Gastroesophageal sphincter (tissue), 4 donors: ENCODE measurements around the gene DUS4L. TPM values are rescaled to one million over a fixed set of nuclear protein-coding genes. Genes with fewer than 3 reads are reported as not detected.

Source experiments
- ATAC-seq: fragments of 150-250 bp; one replicate; pipeline ENCODE4 v1.9.1; 2016; ENCODE audit warnings: mild to moderate bottlenecking, moderate library complexity
- H3K27ac ChIP-seq, 4 donors: fragments of 200-600 bp; sonication (generic) in 3 of 4; 1 replicate in 3 of 4; 2 replicates in 1 of 4; pipeline ENCODE4 v1.5.1; 2016 to 2019
- H3K27me3 ChIP-seq: fragments of 200-600 bp; sonication (generic); one replicate; pipeline ENCODE4 v1.5.1; 2019
- H3K36me3 ChIP-seq, 2 donors: fragments of 200-600 bp; sonication (generic); one replicate each; pipeline ENCODE4 v1.5.1; 2019; ENCODE audit warnings: control low read depth in 1 of 2
- H3K4me1 ChIP-seq, 3 donors: fragments of 200-600 bp; sonication (generic); 1 replicate in 2 of 3; 2 replicates in 1 of 3; pipeline ENCODE4 v1.5.1; 2016 to 2019; ENCODE audit warnings: control low read depth in 2 of 3
- H3K4me3 ChIP-seq, 2 donors: fragments of 200-600 bp; sonication (generic); one replicate each; pipeline ENCODE4 v1.5.1; 2019; ENCODE audit warnings: mild to moderate bottlenecking in 1 of 2, moderate library complexity in 1 of 2
- H3K9me3 ChIP-seq, 3 donors: fragments of 200-600 bp; sonication (generic); one replicate each; pipeline ENCODE4 v1.5.1; 2017 to 2019; ENCODE audit warnings: control low read depth in 2 of 3
- EP300 ChIP-seq: sonication (generic); formaldehyde crosslinking; IDR thresholded peaks from one replicate; pipeline ENCODE4 v1.6.1; 2017; ENCODE audit warnings: antibody characterized with exemption, mild to moderate bottlenecking
- POLR2A ChIP-seq, 2 donors: fragments of 450-650 bp; IDR thresholded peaks; one replicate each; pipeline ENCODE4 v1.6.1; 2017; ENCODE audit warnings: antibody characterized with exemption in 2 of 2, mild to moderate bottlenecking in 2 of 2, moderate library complexity in 1 of 2
- POLR2AphosphoS5 ChIP-seq: sonication (generic); formaldehyde crosslinking; IDR thresholded peaks from one replicate; pipeline ENCODE4 v1.6.1; 2017; ENCODE audit warnings: antibody characterized with exemption
- WGBS, 2 donors: methylation state at CpG; one replicate each; pipeline ENCODE4 v1.1.5; 2018; ENCODE audit warnings: low coverage in 1 of 2; 5-methylcytosine and 5-hydroxymethylcytosine counted together
- total RNA-seq, 4 donors: library from RNA; depleted of rRNA; stranded (reverse); fragments of >200 nt; gene quantifications; one replicate each; pipeline ENCODE4 v1.1.0, GENCODE V29; 2016
- TF ChIP-seq, protein P1 (sequence below), 4 experiments: fragments of 200-600 bp in 2 of 4; fragments of 450-650 bp in 2 of 4; sonication (generic) in 1 of 4; IDR thresholded peaks; one replicate each; pipeline ENCODE4 v1.5.1; 2017 to 2019; ENCODE audit warnings: antibody characterized with exemption in 4 of 4, mild to moderate bottlenecking in 2 of 4, moderate library complexity in 2 of 4

The DUS4L gene
- total RNA-seq, 4 donors from 2014 or later = 4.0 to 14.8 (median 6.7) TPM

GRCh38 chr7:107564553-107565298 is 955 bp downstream of the DUS4L start:
- TF ChIP-seq, protein P1, sequence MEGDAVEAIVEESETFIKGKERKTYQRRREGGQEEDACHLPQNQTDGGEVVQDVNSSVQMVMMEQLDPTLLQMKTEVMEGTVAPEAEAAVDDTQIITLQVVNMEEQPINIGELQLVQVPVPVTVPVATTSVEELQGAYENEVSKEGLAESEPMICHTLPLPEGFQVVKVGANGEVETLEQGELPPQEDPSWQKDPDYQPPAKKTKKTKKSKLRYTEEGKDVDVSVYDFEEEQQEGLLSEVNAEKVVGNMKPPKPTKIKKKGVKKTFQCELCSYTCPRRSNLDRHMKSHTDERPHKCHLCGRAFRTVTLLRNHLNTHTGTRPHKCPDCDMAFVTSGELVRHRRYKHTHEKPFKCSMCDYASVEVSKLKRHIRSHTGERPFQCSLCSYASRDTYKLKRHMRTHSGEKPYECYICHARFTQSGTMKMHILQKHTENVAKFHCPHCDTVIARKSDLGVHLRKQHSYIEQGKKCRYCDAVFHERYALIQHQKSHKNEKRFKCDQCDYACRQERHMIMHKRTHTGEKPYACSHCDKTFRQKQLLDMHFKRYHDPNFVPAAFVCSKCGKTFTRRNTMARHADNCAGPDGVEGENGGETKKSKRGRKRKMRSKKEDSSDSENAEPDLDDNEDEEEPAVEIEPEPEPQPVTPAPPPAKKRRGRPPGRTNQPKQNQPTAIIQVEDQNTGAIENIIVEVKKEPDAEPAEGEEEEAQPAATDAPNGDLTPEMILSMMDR (IDR thresholded peaks at IDR 0.05) = no peak
- TF ChIP-seq POLR2AphosphoS5 (peak; percentile 7), EP300 (no peak), POLR2A (IDR thresholded peaks at IDR 0.05) (no peak)
- Histone ChIP-seq H3K4me1 (peaks cover 3 to 49% (median 5%) of the 10 kb centered on the region in 3 donors), H3K4me3 (peak overlapping the region; percentile 78 to 86), H3K36me3 (no peaks in the 10 kb centered on the region), H3K27me3 (no peaks in the 10 kb centered on the region), H3K9me3 (no peaks in the 10 kb centered on the region), H3K27ac (peak overlapping the region; percentile 78 to 94 (median 92))
- WGBS, 2 donors = 40 to 49% methylated on average over 6 to 9 of the region's 9 CpGs
- no peak for ATAC-seq

GRCh38 chr7:107570298-107570697 is 6.5 kb downstream of the DUS4L start:
- WGBS, 2 donors = 93% methylated on average over 2 of the region's 2 CpGs; no CpG with 5 or more reads in 1 of the 2 donors
- peaks cover 0 to 27% of the 10 kb centered on the region in 2 donors for H3K36me3 ChIP-seq
- TF ChIP-seq, protein P1 (IDR thresholded peaks at IDR 0.05) = no peak
- TF ChIP-seq POLR2AphosphoS5 (no peak), EP300 (no peak), POLR2A (IDR thresholded peaks at IDR 0.05) (no peak)

GRCh38 chr7:107573537-107573936 is 9.8 kb downstream of the DUS4L start:
- ATAC-seq = no peak
- H3K4me3 ChIP-seq = no peak overlapping the region
- H3K27me3 ChIP-seq = no peaks in the 10 kb centered on the region
- no peaks in the 10 kb centered on the region for H3K4me1 ChIP-seq
- 87 to 88% methylated on average over 4 of the region's 4 CpGs for WGBS, 2 donors
- H3K27ac ChIP-seq = no peak overlapping the region
- TF ChIP-seq EP300 = no peak
- H3K36me3 ChIP-seq = peaks cover 0 to 32% of the 10 kb centered on the region in 2 donors
- H3K9me3 ChIP-seq = no peaks in the 10 kb centered on the region

More at GRCh38 chr7:107570298-107570697, 6.5 kb downstream of the DUS4L start:
- ATAC-seq = no peak
- H3K4me3 ChIP-seq = no peak overlapping the region
- no peak overlapping the region for H3K27ac ChIP-seq
- H3K27me3 ChIP-seq = no peaks in the 10 kb centered on the region
- H3K9me3 ChIP-seq = no peaks in the 10 kb centered on the region
- peaks cover 0 to 3% (median 0%) of the 10 kb centered on the region in 3 donors for H3K4me1 ChIP-seq

DNA sequence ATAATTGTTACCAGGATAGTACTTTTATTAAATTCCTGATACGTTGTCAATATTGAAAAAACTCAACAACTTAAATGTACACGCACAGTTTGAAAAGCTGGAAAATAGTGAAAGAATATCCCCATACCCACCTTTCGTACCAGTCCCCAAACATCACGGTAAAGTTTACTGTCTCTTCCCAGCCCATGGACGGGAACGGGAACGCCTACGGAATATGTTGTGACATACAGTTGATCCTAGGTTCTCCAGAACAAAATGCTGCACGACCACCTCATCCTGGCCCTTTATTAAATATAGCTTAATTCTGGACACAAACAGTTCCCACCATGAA is 15.7 kb downstream of the DUS4L start:
- peak; percentile 48 for ATAC-seq
- peak overlapping the region; percentile 81 to 89 for H3K4me3 ChIP-seq
- H3K4me1 ChIP-seq = peaks cover 3 to 41% (median 6%) of the 10 kb centered on the region in 3 donors
- WGBS, 2 donors = 0 to 2% methylated on average over 9 of the region's 9 CpGs
- no peaks in the 10 kb centered on the region for H3K9me3 ChIP-seq
- H3K27me3 ChIP-seq = no peaks in the 10 kb centered on the region
- H3K27ac ChIP-seq = peak overlapping the region; percentile 88 to 97 (median 92)
- no peak for TF ChIP-seq POLR2A (IDR thresholded peaks at IDR 0.05)
- TF ChIP-seq, protein P1 (IDR thresholded peaks at IDR 0.05) = no peak
- no peak for TF ChIP-seq POLR2AphosphoS5
- no peak for TF ChIP-seq EP300
- peaks cover 0 to 13% of the 10 kb centered on the region in 2 donors for H3K36me3 ChIP-seq

- Histone ChIP-seq H3K9me3 (no peaks in the 10 kb centered on the region), H3K4me1 (peaks cover 3 to 41% (median 6%) of the 10 kb centered on the region in 3 donors), H3K27ac (peak within 1 kb of the TSS; percentile 88 to 97 (median 92)), H3K36me3 (peaks cover 0 to 18% of the 10 kb centered on the region in 2 donors), H3K27me3 (no peaks in the 10 kb centered on the region), H3K4me3 (peak within 1 kb of the TSS; percentile 81 to 89)
- ATAC-seq = peak; percentile 96
- WGBS, 2 donors = 0% methylated on average over 10 of the region's 89 CpGs; no CpG with 5 or more reads in 1 of the 2 donors
- TF ChIP-seq EP300 (no peak), POLR2A (IDR thresholded peaks at IDR 0.05) (peak; percentile 91 to 94), POLR2AphosphoS5 (peak; percentile 65)
- TF ChIP-seq, protein P1 (IDR thresholded peaks at IDR 0.05) = peak in 3 of 4 experiments; percentile 4 to 51 (median 17)
These were observed 16.3 kb downstream of the DUS4L start, which contains the start of gene BCAP29 for GRCh38 chr7:107579885-107580715. BCAP29 (plus strand) TSS chr7:107580246; CDS start chr7:107580773, 527 bp downstream.
